GM15510 (cell line): Measurements from ENCODE around the gene REC8.

Experiments used
- POLR2A ChIP-seq: IDR thresholded peaks from 3 replicates; pipeline ENCODE4 v1.6.1; 2011; ENCODE audit warnings: borderline replicate concordance; ENCODE audit not compliant: insufficient read length; ENCODE audit errors: extremely low read depth

REC8 gene

DNA sequence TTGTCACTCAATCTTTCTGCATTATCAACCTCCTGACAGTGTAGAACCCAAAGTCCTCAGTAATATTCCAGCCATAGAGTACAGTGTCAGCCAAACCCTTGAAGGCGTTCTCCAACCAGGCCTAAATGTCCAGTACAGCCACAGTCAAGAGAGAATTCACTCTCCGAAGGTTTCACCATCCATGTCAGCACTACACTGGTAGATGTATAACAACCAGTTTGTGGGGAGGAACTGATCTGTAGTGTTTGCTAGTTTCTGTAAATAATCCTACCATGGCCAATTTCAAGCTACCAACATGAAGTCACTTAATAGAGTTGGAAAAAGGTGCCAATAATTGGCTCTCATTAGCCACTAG lies 44.4 kb downstream of the REC8 start:
- no peak for TF ChIP-seq POLR2A

DNA sequence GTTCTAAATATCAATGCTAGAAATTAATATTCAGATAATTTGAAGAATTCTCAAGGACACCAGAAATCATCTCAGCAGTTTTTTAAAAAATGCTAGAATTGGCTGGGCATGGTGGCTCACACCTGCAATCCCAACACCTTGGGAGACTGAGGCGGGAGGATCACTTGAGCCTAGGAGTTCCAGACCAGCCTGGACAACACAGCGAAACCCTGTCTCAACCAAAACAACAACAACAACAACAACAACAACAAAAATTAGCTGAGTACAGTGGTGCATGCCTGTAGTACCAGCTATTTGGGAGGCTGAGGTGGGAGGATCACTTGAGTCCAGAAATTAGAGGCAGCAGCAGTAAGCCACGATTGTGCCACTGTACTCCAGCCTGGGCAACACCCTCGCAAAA lies 47.2 kb downstream of the REC8 start:
- no peak for TF ChIP-seq POLR2A

DNA sequence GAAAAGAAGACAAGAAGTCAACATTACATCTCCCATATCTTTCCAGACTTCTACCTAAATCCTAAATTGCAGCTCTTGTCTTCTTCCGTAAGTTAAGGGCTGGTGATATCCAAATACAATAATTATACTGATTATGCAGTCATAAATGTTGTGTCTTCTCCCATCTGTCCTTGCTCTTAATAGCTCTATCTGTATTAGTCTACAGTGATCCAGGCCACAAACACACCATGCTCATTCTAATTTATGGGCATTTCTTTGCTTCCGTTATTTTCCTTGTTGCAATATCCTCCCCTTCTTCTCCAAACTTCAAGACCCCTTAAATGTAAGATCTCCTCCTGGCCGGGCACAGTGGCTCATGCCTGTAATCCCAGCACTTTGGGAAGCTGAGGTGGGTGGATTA lies 47.6 kb downstream of the REC8 start:
- no peak for TF ChIP-seq POLR2A

DNA sequence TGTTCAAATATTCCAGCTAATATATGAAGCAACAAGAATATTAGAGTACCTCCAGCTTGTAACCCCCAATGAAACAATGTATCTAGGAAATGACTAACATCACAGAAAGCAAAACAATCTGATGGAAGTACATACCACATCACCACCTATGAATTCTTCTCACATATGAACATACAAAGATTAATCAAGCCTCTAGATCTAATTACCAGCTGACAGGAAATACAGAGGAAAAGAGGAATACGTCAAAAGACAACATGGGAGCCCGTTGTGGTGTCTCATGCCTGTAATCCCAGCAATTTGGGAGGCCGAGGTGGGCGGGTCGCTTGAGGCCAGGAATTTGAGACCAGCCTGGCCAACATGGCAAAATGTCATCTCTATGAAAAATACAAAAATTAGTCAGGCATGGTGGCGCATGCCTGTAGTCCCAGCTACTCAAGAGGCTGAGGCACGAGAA lies 52.8 kb downstream of the REC8 start:
- no peak for TF ChIP-seq POLR2A

DNA sequence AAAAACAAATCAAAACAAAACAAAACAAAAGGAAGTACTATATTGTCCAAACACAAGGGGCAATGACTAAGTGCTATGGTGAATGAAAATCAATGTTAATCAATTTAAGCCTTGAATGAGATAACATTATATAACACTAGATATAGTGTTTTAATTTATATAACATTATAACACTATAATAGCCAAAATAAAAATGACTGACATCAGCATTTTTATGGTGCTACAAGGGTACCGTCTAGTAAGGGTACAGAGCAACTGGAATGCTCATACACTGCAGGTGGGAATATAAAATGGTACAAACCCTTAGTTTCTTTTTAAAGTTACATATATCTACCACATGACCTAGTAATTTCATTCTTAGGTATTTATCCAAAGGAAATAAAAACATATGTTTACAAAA lies 54.6 kb downstream of the REC8 start:
- TF ChIP-seq POLR2A = no peak

DNA sequence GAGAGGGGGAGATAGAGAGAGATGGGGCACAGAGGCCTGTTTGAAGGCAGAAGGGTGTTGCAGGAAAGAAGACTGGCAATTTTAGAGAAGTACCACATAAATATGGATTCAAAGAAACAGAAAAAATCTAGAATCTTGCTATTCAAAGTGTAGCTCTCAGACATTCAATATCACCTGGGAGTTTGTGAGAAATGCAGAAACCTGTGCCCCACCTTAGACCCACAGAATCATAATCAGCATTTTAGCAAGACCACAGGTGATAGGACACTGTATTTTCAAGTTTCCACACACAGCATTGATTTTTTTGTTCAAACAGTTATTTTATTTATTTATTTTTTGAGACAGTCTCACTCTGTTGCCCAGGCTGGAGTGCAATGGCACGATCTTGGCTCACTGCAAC lies 57.0 kb downstream of the REC8 start:
- TF ChIP-seq POLR2A = no peak
